GM12878 (cell line): Measurements from ENCODE around the gene CDR2L. TPM values are rescaled to one million over a fixed set of nuclear protein-coding genes. Genes with fewer than 3 reads are reported as not detected.

Source experiments
- BACH1 ChIP-seq: fragments of 450-650 bp; IDR thresholded peaks from 2 replicates; pipeline ENCODE4 v1.6.1; 2017; ENCODE audit warnings: mild to moderate bottlenecking, borderline replicate concordance
- BCL11A ChIP-seq: IDR thresholded peaks from 2 replicates; pipeline ENCODE4 v1.6.1; 2011; ENCODE audit warnings: low read depth, low read length
- BCLAF1 ChIP-seq: fragments of 450-650 bp; IDR thresholded peaks from 2 replicates; pipeline ENCODE4 v1.6.1; 2017; ENCODE audit warnings: antibody characterized with exemption, mild to moderate bottlenecking, moderate library complexity
- CEBPB ChIP-seq, 2 experiments: fragments of 150-350 bp in 1 of 2; IDR thresholded peaks; 2 replicates each; pipeline ENCODE4 v1.6.1; 2012 to 2014; ENCODE audit warnings: low read depth in 2 of 2, low read length in 2 of 2, borderline replicate concordance in 1 of 2, inconsistent platforms in 1 of 2
- DPF2 ChIP-seq: fragments of 450-650 bp; IDR thresholded peaks from 2 replicates; pipeline ENCODE4 v1.6.1; 2017; ENCODE audit warnings: mild to moderate bottlenecking
- EED ChIP-seq: sonication (generic); IDR thresholded peaks from 2 replicates; pipeline ENCODE4 v1.6.1; 2016; ENCODE audit warnings: antibody characterized with exemption, low read depth
- EZH2 ChIP-seq: IDR thresholded peaks from 2 replicates; pipeline ENCODE4 v1.6.1; 2012; ENCODE audit warnings: low read depth, mild to moderate bottlenecking, control low read depth, inconsistent platforms, low read length, borderline replicate concordance; ENCODE audit not compliant: control insufficient read depth
- HDAC6 ChIP-seq: fragments of 200-600 bp; sonication (generic); IDR thresholded peaks from one replicate; pipeline ENCODE4 v1.8.0; 2017; ENCODE audit warnings: antibody characterized with exemption; ENCODE audit not compliant: unreplicated experiment
- LARP7 ChIP-seq: fragments of 450-650 bp; IDR thresholded peaks from 2 replicates; pipeline ENCODE4 v1.6.1; 2017; ENCODE audit warnings: mild to moderate bottlenecking
- MEF2A ChIP-seq: IDR thresholded peaks from 2 replicates; pipeline ENCODE4 v1.6.1; 2011; ENCODE audit warnings: low read depth, mild to moderate bottlenecking, low read length, moderate library complexity; ENCODE audit not compliant: insufficient read depth
- MTA3 ChIP-seq: IDR thresholded peaks from 2 replicates; pipeline ENCODE4 v1.6.1; 2012; ENCODE audit warnings: low read length, inconsistent platforms, borderline replicate concordance
- PML ChIP-seq: IDR thresholded peaks from 2 replicates; pipeline ENCODE4 v1.6.1; 2012; ENCODE audit warnings: low read length, inconsistent platforms
- REST ChIP-seq: IDR thresholded peaks from 2 replicates; pipeline ENCODE4 v1.6.1; 2012; ENCODE audit warnings: mild to moderate bottlenecking, low read depth, low read length
- SP1 ChIP-seq: IDR thresholded peaks from one replicate; pipeline ENCODE4 v1.6.1; 2011; ENCODE audit warnings: low read depth, low read length
- WRNIP1 ChIP-seq: IDR thresholded peaks from 2 replicates; pipeline ENCODE4 v1.6.1; 2011; ENCODE audit warnings: low read depth, low read length, improper control_type of control experiment, borderline replicate concordance
- polyA plus RNA-seq, 11 experiments: library from polyadenylated mRNA; depleted of rRNA in 4 of 11; unstranded in 6 of 11; stranded (reverse) in 5 of 11; fragments of >200 nt; fragmentation: Nextera tagmentation in 4 of 11; fragmentation: Illumina TruSeq in 1 of 11; extraction: Ambion mirVana in 4 of 11; extraction: Trizol in 1 of 11; gene quantifications; 1 replicate in 1 of 11; 2 replicates in 10 of 11; pipeline versions ENCODE4 v1.2.1 to v1.2.3, GENCODE V29; 2011 to 2016; ENCODE audit warnings: inconsistent platforms in 2 of 11, missing spikeins in 2 of 11, low read depth in 1 of 11
- total RNA-seq, 4 experiments: library from RNA; depleted of rRNA in 3 of 4; stranded (reverse); fragments of >200 nt in 3 of 4; fragmentation: Illumina TruSeq in 1 of 4; extraction: Trizol in 1 of 4; gene quantifications; 2 replicates each; pipeline versions ENCODE4 v1.2.1 to v1.2.3, GENCODE V29; 2013 to 2021
- TF ChIP-seq, protein P1 (sequence below): fragments of 450-650 bp; IDR thresholded peaks from 2 replicates; pipeline ENCODE4 v1.6.1; 2017; ENCODE audit warnings: mild to moderate bottlenecking, low read depth, inconsistent platforms; ENCODE audit not compliant: poor library complexity, severe bottlenecking
- TF ChIP-seq, protein P2 (sequence below): fragments of 450-650 bp; IDR thresholded peaks from 2 replicates; pipeline ENCODE4 v1.6.1; 2017; ENCODE audit warnings: borderline replicate concordance

CDR2L gene
- total and polyA plus RNA-seq, 10 of the 15 experiments (the other 5 are each of a cell fraction or from before 2014, with no cell fraction given) = 0.03 to 0.18 (median 0.04) TPM; not detected in 6

DNA sequence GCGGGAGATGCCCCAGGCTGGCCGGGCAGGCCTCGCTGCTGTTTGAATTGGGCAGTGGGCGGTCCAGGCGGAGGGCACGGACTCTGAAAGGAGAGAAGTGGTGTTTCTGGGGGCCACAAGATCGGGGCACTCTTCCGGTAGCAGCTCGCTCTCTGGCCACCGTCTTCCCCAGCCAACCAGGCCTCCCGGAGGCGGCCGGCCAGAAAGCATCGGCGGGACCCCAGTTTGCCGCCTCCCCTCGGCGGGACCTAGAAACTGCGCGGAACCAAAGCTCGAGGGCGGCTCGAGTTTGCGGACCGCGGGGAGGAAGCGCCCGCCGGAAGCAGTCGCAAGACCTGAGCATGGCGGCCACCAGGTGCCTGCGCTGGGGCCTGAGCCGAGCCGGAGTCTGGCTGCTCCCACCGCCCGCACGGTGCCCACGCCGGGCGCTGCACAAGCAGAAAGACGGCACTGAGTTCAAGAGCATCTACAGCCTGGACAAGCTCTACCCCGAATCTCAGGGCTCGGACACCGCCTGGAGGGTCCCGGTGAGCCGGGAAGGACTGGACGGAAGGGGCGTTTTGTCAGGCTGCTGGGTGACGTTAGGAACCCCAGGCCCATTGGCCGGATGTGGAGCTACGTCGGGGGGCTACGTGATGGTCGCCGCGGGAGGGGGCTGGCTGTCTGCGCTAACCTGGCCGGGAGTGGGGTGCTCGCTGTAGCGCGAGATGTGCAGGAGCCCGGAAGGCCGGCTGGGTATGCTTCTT is 25.1 kb downstream of the CDR2L start, which contains the start of gene MRPL58 (continued):
- TF ChIP-seq LARP7 = peak; percentile 74; the same call in 1 of the 2 replicates
- peak; percentile 87; the same call in 1 of the 2 replicates for TF ChIP-seq PML
- no peak for TF ChIP-seq WRNIP1
- TF ChIP-seq REST = peak; percentile 53
- peak; percentile 71 for TF ChIP-seq SP1
- TF ChIP-seq MEF2A = peak; percentile 79
- TF ChIP-seq HDAC6 = no peak
- TF ChIP-seq BCLAF1 = no peak
- TF ChIP-seq, protein P1, sequence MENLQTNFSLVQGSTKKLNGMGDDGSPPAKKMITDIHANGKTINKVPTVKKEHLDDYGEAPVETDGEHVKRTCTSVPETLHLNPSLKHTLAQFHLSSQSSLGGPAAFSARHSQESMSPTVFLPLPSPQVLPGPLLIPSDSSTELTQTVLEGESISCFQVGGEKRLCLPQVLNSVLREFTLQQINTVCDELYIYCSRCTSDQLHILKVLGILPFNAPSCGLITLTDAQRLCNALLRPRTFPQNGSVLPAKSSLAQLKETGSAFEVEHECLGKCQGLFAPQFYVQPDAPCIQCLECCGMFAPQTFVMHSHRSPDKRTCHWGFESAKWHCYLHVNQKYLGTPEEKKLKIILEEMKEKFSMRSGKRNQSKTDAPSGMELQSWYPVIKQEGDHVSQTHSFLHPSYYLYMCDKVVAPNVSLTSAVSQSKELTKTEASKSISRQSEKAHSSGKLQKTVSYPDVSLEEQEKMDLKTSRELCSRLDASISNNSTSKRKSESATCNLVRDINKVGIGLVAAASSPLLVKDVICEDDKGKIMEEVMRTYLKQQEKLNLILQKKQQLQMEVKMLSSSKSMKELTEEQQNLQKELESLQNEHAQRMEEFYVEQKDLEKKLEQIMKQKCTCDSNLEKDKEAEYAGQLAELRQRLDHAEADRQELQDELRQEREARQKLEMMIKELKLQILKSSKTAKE = no peak
- peak; percentile 50; the same call in 1 of the 2 replicates for TF ChIP-seq EED
- TF ChIP-seq, protein P2, sequence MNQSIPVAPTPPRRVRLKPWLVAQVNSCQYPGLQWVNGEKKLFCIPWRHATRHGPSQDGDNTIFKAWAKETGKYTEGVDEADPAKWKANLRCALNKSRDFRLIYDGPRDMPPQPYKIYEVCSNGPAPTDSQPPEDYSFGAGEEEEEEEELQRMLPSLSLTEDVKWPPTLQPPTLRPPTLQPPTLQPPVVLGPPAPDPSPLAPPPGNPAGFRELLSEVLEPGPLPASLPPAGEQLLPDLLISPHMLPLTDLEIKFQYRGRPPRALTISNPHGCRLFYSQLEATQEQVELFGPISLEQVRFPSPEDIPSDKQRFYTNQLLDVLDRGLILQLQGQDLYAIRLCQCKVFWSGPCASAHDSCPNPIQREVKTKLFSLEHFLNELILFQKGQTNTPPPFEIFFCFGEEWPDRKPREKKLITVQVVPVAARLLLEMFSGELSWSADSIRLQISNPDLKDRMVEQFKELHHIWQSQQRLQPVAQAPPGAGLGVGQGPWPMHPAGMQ = no peak
- TF ChIP-seq BCL11A = no peak
- no peak for TF ChIP-seq EZH2
- TF ChIP-seq BACH1 = peak; percentile 40; the same call in 1 of the 2 replicates
- no peak for TF ChIP-seq CEBPB (IDR thresholded peaks at IDR 0.05; ENCODE audit: borderline replicate concordance in 1 of 2, low read depth in 2 of 2, low read length in 2 of 2)
- TF ChIP-seq DPF2 = no peak
- no peak for TF ChIP-seq MTA3
